WTC11 (cell line): Measurements from ENCODE around the gene TECRL.

ENCODE experiments used
- ATF6 ChIP-seq: sonication (generic); formaldehyde crosslinking; IDR thresholded peaks from 2 replicates; pipeline ENCODE4 v1.8.1; 2023; ENCODE audit warnings: mild to moderate bottlenecking, missing genetic modification reagents
- FOXJ3 ChIP-seq: sonication (generic); formaldehyde crosslinking; IDR thresholded peaks from 2 replicates; pipeline ENCODE4 v1.9.0; 2021; ENCODE audit warnings: missing genetic modification reagents, mild to moderate bottlenecking, borderline replicate concordance
- GABPB1 ChIP-seq: sonication (generic); formaldehyde crosslinking; IDR thresholded peaks from 2 replicates; pipeline ENCODE4 v1.8.1; 2023; ENCODE audit warnings: mild to moderate bottlenecking, missing genetic modification reagents
- SP1 ChIP-seq: sonication (generic); formaldehyde crosslinking; conservative IDR thresholded peaks from 2 replicates; pipeline ENCODE4 v1.8.1; 2022; ENCODE audit warnings: missing genetic modification reagents
- TEAD4 ChIP-seq: sonication (generic); formaldehyde crosslinking; IDR thresholded peaks from 2 replicates; pipeline ENCODE4 v1.8.0; 2022; ENCODE audit warnings: mild to moderate bottlenecking, missing genetic modification reagents
- ZBTB43 ChIP-seq: sonication (generic); formaldehyde crosslinking; IDR thresholded peaks from 2 replicates; pipeline ENCODE4 v1.8.1; 2023; ENCODE audit warnings: mild to moderate bottlenecking, missing genetic modification reagents
- ZNF232 ChIP-seq: sonication (generic); formaldehyde crosslinking; IDR thresholded peaks from 2 replicates; pipeline ENCODE4 v1.8.0; 2022; ENCODE audit warnings: mild to moderate bottlenecking, missing genetic modification reagents
- TF ChIP-seq, protein P1 (sequence below): fragments of 200-600 bp; IDR thresholded peaks from 2 replicates; pipeline ENCODE4 v1.8.0; 2022; ENCODE audit warnings: antibody characterized with exemption
- TF ChIP-seq, protein P2 (sequence below): sonication (generic); formaldehyde crosslinking; IDR thresholded peaks from 2 replicates; pipeline ENCODE4 v1.8.0; 2022; ENCODE audit warnings: mild to moderate bottlenecking, missing genetic modification reagents
- TF ChIP-seq, protein P3 (sequence below): sonication (generic); formaldehyde crosslinking; IDR thresholded peaks from 2 replicates; pipeline ENCODE4 v1.8.0; 2022; ENCODE audit warnings: mild to moderate bottlenecking, missing genetic modification reagents

DNA sequence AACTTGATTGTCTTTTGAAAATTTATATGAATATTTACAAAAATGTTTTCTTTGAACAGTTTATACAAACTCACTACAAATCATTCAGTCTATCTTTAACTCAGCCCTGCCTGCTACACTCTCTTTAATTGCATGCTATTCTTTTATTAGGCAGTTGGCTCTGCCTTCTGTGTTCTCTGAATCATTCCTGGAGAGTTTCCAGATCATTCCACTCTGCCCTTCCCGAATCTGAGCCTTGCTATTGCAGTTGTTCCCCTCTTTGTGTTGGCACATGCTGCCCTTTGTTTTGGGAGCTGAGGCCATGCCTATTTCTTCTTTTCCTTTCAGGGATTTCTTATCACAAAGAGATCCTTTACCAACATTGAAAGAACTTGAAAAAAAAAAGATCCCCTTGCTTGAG lies 8.7 kb upstream of the TECRL start:
- TF ChIP-seq, protein P1, sequence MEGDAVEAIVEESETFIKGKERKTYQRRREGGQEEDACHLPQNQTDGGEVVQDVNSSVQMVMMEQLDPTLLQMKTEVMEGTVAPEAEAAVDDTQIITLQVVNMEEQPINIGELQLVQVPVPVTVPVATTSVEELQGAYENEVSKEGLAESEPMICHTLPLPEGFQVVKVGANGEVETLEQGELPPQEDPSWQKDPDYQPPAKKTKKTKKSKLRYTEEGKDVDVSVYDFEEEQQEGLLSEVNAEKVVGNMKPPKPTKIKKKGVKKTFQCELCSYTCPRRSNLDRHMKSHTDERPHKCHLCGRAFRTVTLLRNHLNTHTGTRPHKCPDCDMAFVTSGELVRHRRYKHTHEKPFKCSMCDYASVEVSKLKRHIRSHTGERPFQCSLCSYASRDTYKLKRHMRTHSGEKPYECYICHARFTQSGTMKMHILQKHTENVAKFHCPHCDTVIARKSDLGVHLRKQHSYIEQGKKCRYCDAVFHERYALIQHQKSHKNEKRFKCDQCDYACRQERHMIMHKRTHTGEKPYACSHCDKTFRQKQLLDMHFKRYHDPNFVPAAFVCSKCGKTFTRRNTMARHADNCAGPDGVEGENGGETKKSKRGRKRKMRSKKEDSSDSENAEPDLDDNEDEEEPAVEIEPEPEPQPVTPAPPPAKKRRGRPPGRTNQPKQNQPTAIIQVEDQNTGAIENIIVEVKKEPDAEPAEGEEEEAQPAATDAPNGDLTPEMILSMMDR, result no peak
- TF ChIP-seq SP1 (CRISPR knock-in tag) (no peak), FOXJ3 (no peak), GABPB1 (CRISPR knock-in tag) (no peak), TEAD4 (CRISPR knock-in tag) (no peak), ZBTB43 (no peak), ZNF232 (no peak), ATF6 (CRISPR knock-in tag) (no peak)
- TF ChIP-seq, protein P2, sequence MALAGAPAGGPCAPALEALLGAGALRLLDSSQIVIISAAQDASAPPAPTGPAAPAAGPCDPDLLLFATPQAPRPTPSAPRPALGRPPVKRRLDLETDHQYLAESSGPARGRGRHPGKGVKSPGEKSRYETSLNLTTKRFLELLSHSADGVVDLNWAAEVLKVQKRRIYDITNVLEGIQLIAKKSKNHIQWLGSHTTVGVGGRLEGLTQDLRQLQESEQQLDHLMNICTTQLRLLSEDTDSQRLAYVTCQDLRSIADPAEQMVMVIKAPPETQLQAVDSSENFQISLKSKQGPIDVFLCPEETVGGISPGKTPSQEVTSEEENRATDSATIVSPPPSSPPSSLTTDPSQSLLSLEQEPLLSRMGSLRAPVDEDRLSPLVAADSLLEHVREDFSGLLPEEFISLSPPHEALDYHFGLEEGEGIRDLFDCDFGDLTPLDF (CRISPR knock-in tag), result no peak
- TF ChIP-seq, protein P3, sequence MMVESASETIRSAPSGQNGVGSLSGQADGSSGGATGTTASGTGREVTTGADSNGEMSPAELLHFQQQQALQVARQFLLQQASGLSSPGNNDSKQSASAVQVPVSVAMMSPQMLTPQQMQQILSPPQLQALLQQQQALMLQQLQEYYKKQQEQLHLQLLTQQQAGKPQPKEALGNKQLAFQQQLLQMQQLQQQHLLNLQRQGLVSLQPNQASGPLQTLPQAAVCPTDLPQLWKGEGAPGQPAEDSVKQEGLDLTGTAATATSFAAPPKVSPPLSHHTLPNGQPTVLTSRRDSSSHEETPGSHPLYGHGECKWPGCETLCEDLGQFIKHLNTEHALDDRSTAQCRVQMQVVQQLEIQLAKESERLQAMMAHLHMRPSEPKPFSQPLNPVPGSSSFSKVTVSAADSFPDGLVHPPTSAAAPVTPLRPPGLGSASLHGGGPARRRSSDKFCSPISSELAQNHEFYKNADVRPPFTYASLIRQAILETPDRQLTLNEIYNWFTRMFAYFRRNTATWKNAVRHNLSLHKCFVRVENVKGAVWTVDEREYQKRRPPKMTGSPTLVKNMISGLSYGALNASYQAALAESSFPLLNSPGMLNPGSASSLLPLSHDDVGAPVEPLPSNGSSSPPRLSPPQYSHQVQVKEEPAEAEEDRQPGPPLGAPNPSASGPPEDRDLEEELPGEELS, result no peak
